GM23248 (cell line): ENCODE data around the gene ISG15.

Experiments used
- EZH2 ChIP-seq: fragments of 200-600 bp; sonication (generic); IDR thresholded peaks from 2 replicates; pipeline ENCODE4 v1.6.1; 2018; ENCODE audit warnings: antibody characterized with exemption, mild to moderate bottlenecking; ENCODE audit not compliant: insufficient read depth, poor library complexity, severe bottlenecking
- EZH2phosphoT487 ChIP-seq: fragments of 200-600 bp; sonication (generic); IDR thresholded peaks from 2 replicates; pipeline ENCODE4 v1.6.1; 2018; ENCODE audit warnings: antibody characterized with exemption, moderate library complexity, mild to moderate bottlenecking, low read depth; ENCODE audit not compliant: insufficient read depth

DNA sequence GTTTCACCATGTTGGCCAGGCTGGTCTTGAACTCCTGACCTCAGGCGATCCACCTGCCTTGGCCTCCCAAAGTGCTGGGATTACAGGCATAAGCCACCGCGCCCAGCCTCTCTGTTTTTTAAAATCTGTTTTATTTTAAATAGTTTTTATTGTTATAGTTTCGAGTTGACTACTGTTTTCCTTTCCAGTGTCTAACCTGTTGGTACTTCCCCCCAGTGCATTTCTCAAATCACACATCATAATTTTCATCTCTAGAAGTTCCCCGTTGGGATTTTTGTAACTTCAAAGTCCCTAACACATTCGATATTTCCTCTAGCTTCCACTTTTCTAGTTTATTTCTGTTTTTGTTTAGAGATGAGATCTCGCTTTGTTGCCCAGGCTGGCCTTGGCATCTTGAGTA is 20.9 kb upstream of the ISG15 start:
- TF ChIP-seq EZH2 (no peak), EZH2phosphoT487 (no peak)
